SK-N-SH treated with all-trans-retinoic acid at 6 μM for 48 hours (cell line): ENCODE data around the gene RERG.

ENCODE experiments used
- ARNTL ChIP-seq: fragments of 450-650 bp; formaldehyde crosslinking; IDR thresholded peaks from 2 replicates; pipeline ENCODE4 v1.5.0; 2020; ENCODE audit warnings: low read depth, mild to moderate bottlenecking, moderate library complexity, borderline replicate concordance
- BACH2 ChIP-seq: fragments of 250-450 bp; sonication (Bioruptor Pico); IDR thresholded peaks from 2 replicates; pipeline ENCODE4 v1.9.0; 2021; ENCODE audit warnings: mild to moderate bottlenecking, borderline replicate concordance
- CSDC2 ChIP-seq: fragments of 250-450 bp; sonication (Bioruptor Pico); IDR thresholded peaks from 2 replicates; pipeline ENCODE4 v1.5.0; 2020; ENCODE audit warnings: mild to moderate bottlenecking, moderate library complexity
- ESRRG ChIP-seq: fragments of 250-450 bp; sonication (Bioruptor Pico); IDR thresholded peaks from 2 replicates; pipeline ENCODE4 v1.6.1; 2021; ENCODE audit warnings: mild to moderate bottlenecking
- ISL1 ChIP-seq: fragments of 250-450 bp; sonication (Bioruptor Pico); IDR thresholded peaks from 2 replicates; pipeline ENCODE4 v2.1.2; 2022; ENCODE audit warnings: mild to moderate bottlenecking, moderate library complexity
- OSR1 ChIP-seq: fragments of 250-450 bp; sonication (Bioruptor Pico); IDR thresholded peaks from 2 replicates; pipeline ENCODE4 v1.8.0; 2022; ENCODE audit warnings: moderate library complexity, mild to moderate bottlenecking, inconsistent platforms
- POU6F1 ChIP-seq: fragments of 250-450 bp; sonication (Bioruptor Pico); IDR thresholded peaks from 2 replicates; pipeline ENCODE4 v1.8.0; 2021; ENCODE audit warnings: low read depth, mild to moderate bottlenecking, moderate library complexity, borderline replicate concordance
- SNAI2 ChIP-seq: fragments of 250-450 bp; sonication (Bioruptor Pico); IDR thresholded peaks from 2 replicates; pipeline ENCODE4 v1.5.0; 2020; ENCODE audit warnings: mild to moderate bottlenecking, moderate library complexity
- TCF4 ChIP-seq: fragments of 250-450 bp; sonication (Bioruptor Pico); IDR thresholded peaks from 2 replicates; pipeline ENCODE4 v1.8.0; 2021; ENCODE audit warnings: mild to moderate bottlenecking, moderate library complexity, borderline replicate concordance
- TOX ChIP-seq: fragments of 250-450 bp; sonication (Bioruptor Pico); IDR thresholded peaks from 2 replicates; pipeline ENCODE4 v1.8.0; 2021; ENCODE audit warnings: mild to moderate bottlenecking, moderate library complexity, borderline replicate concordance
- ZC3H10 ChIP-seq: fragments of 250-450 bp; sonication (Bioruptor Pico); IDR thresholded peaks from 2 replicates; pipeline ENCODE4 v1.5.1; 2021; ENCODE audit warnings: mild to moderate bottlenecking, moderate library complexity
- ZNF565 ChIP-seq: fragments of 450-650 bp; formaldehyde crosslinking; conservative IDR thresholded peaks from 2 replicates; pipeline ENCODE4 v1.5.0; 2020; ENCODE audit warnings: low read depth, mild to moderate bottlenecking, moderate library complexity
- TF ChIP-seq, protein P1 (sequence below): fragments of 250-450 bp; sonication (Bioruptor Pico); IDR thresholded peaks from 2 replicates; pipeline ENCODE4 v1.8.0; 2020; ENCODE audit warnings: mild to moderate bottlenecking, moderate library complexity, borderline replicate concordance

GRCh38 chr12:15146585-15146984, 74.6 kb downstream of the RERG start:
- TF ChIP-seq, protein P1, sequence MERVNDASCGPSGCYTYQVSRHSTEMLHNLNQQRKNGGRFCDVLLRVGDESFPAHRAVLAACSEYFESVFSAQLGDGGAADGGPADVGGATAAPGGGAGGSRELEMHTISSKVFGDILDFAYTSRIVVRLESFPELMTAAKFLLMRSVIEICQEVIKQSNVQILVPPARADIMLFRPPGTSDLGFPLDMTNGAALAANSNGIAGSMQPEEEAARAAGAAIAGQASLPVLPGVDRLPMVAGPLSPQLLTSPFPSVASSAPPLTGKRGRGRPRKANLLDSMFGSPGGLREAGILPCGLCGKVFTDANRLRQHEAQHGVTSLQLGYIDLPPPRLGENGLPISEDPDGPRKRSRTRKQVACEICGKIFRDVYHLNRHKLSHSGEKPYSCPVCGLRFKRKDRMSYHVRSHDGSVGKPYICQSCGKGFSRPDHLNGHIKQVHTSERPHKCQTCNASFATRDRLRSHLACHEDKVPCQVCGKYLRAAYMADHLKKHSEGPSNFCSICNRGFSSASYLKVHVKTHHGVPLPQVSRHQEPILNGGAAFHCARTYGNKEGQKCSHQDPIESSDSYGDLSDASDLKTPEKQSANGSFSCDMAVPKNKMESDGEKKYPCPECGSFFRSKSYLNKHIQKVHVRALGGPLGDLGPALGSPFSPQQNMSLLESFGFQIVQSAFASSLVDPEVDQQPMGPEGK (CRISPR knock-in tag): no peak
- TF ChIP-seq OSR1 (CRISPR knock-in tag) (no peak), CSDC2 (CRISPR knock-in tag) (no peak), TCF4 (CRISPR knock-in tag) (no peak), ZNF565 (CRISPR knock-in tag) (no peak), ESRRG (CRISPR knock-in tag) (no peak), POU6F1 (no peak), TOX (CRISPR knock-in tag) (no peak), ZC3H10 (CRISPR knock-in tag) (no peak), SNAI2 (CRISPR knock-in tag) (no peak), ARNTL (no peak), ISL1 (CRISPR knock-in tag) (no peak), BACH2 (CRISPR knock-in tag) (no peak)
